NCI-H748 (cell line): ENCODE results near the gene YARS1.

Source experiments
- DNase-seq: peaks from one replicate; lab custom pipeline; 2025; ENCODE audit not compliant: unreplicated experiment; lab: John Stamatoyannopoulos, UW

The YARS1 gene

GRCh38 chr1:32782086-32782485 lies 35.1 kb downstream of the YARS1 start:
- DNase-seq = no peak

GRCh38 chr1:32780628-32781234 lies 36.4 kb downstream of the YARS1 start:
- DNase-seq = no peak

- DNase-seq = no peak
Measured at GRCh38 chr1:32780005-32780404, 37.2 kb downstream of the YARS1 start.

GRCh38 chr1:32779242-32779641 lies 37.9 kb downstream of the YARS1 start:
- no peak for DNase-seq

- no peak for DNase-seq
Measured at GRCh38 chr1:32775640-32776337, 41.4 kb downstream of the YARS1 start.

- no peak for DNase-seq
Measured at GRCh38 chr1:32774950-32775634, 42.1 kb downstream of the YARS1 start.

GRCh38 chr1:32774464-32774808 lies 42.7 kb downstream of the YARS1 start:
- DNase-seq = no peak

- no peak for DNase-seq
Measured at GRCh38 chr1:32773764-32774463, 43.2 kb downstream of the YARS1 start.

GRCh38 chr1:32773018-32773763 lies 44.0 kb downstream of the YARS1 start:
- peak; percentile 65 for DNase-seq

- DNase-seq = no peak
Measured at GRCh38 chr1:32772281-32773017, 44.7 kb downstream of the YARS1 start.

GRCh38 chr1:32771561-32772280 lies 45.4 kb downstream of the YARS1 start:
- no peak for DNase-seq

GRCh38 chr1:32770741-32771548 lies 46.2 kb downstream of the YARS1 start:
- no peak for DNase-seq

GRCh38 chr1:32770221-32770731 lies 46.9 kb downstream of the YARS1 start:
- DNase-seq = no peak

- DNase-seq = no peak
Measured at GRCh38 chr1:32769524-32770220, 47.5 kb downstream of the YARS1 start.

GRCh38 chr1:32768110-32768850 lies 48.9 kb downstream of the YARS1 start:
- no peak for DNase-seq

GRCh38 chr1:32767641-32768040 lies 49.5 kb downstream of the YARS1 start:
- DNase-seq = no peak

GRCh38 chr1:32767156-32767555 lies 50.0 kb downstream of the YARS1 start:
- DNase-seq = no peak
